ENCODE measurements around the gene AJM1.
"Not testable (repeated sequence)": the region's sequence is repeated elsewhere in the genome, so short reads cannot be mapped to it uniquely, and the experiment has no call there.

The AJM1 gene

GRCh38 chr9:136837146-136837855 lies 5.0 kb upstream of the AJM1 start:
- ChIA-PET CTCF (no interaction called here), POLR2A (ENCODE audit: low non-redundant PET) (no interaction called here)
- DNase-seq (ENCODE audit: low spot score): no peak
- no peak for TF ChIP-seq CTCF (conservative IDR thresholded peaks at IDR 0.05; ENCODE audit: low read depth)
- H3K27ac ChIP-seq: peak overlapping the region; percentile 90

GRCh38 chr9:136837856-136838277 lies 4.4 kb upstream of the AJM1 start:
- POLR2A ChIA-PET (ENCODE audit: low non-redundant PET); CTCF ChIA-PET; DNase-seq (ENCODE audit: low spot score): not testable (repeated sequence)
- H3K27ac ChIP-seq: peak overlapping the region; percentile 90

- DNase-seq (ENCODE audit: low spot score): no peak
- ChIA-PET POLR2A (ENCODE audit: low non-redundant PET) (no interaction called here), CTCF (interaction anchor here (1.4 kb wide), 1 partner anchor 197 kb away, joined by 7 read pairs; no protein-coding TSS in a partner anchor)
- TF ChIP-seq CTCF (conservative IDR thresholded peaks at IDR 0.05; ENCODE audit: low read depth): no peak
- peak overlapping the region; percentile 90 for H3K27ac ChIP-seq
Observed at GRCh38 chr9:136838314-136839228, 3.7 kb upstream of the AJM1 start.

- POLR2A ChIA-PET (ENCODE audit: low non-redundant PET): no interaction called here
- H3K27ac ChIP-seq: peak overlapping the region; percentile 90
- no peak for TF ChIP-seq CTCF (conservative IDR thresholded peaks at IDR 0.05; ENCODE audit: low read depth)
- DNase-seq (ENCODE audit: low spot score): no peak
- CTCF ChIA-PET: interaction anchor here (0.6 to 1.4 kb wide), 4 partner anchors 29 to 319 kb away, joined by 3 to 7 read pairs (median 4); partner anchors contain the start of gene NPDC1
Observed at GRCh38 chr9:136839229-136840139, 2.8 kb upstream of the AJM1 start.

- TF ChIP-seq CTCF (conservative IDR thresholded peaks at IDR 0.05; ENCODE audit: low read depth): no peak
- POLR2A ChIA-PET (ENCODE audit: low non-redundant PET): interaction anchor here (0.6 kb wide), 1 partner anchor 108 kb away, joined by 3 read pairs; no protein-coding TSS in a partner anchor
- peak overlapping the region; percentile 90 for H3K27ac ChIP-seq
- peak; percentile 27 for DNase-seq (ENCODE audit: low spot score)
- CTCF ChIA-PET: interaction anchor here (0.6 to 1.4 kb wide), 5 partner anchors 28 to 320 kb away, joined by 3 to 7 read pairs (median 3); partner anchors contain the start of gene NPDC1
Observed at GRCh38 chr9:136840140-136840876, 2.0 kb upstream of the AJM1 start.

Data from RWPE1 (cell line).